ENCODE measurements around the gene KCTD16.

KCTD16 gene

DNA sequence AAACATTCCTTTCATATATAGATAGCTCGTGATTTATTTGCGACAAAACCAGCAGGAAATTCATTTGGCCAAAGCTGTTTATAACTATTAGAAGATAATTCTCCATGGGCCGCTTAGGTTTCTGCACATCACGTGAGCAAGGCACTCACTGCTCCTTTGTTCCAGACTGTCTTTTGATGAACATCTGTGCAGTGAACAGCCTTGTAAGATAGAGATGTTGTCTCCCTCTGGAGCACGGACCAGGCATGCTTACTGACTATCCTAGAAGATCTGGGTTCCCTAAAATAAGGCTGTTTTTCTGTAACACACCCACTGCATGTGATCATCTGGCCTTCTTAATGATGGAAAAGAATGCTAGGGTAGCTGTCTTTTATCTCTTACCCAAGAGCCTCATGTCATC, 31.1 kb upstream of the KCTD16 start:
- Histone ChIP-seq H3K9me3 (ENCODE audit: control insufficient read depth, insufficient read depth, low read depth, low read length) (no peaks in the 10 kb centered on the region), H3K4me1 (ENCODE audit: control insufficient read depth, insufficient read depth, low read length) (no peaks in the 10 kb centered on the region), H3K4me3 (ENCODE audit: low read depth, low read length) (no peak overlapping the region), H3K36me3 (ENCODE audit: control insufficient read depth in 2 of 2, insufficient read depth in 1 of 2, low read length in 2 of 2) (no peaks in the 10 kb centered on the region), H3K27ac (ENCODE audit: extremely low read depth, low read depth, low read length) (no peak overlapping the region)
- POLR2A ChIA-PET, result no interaction called here
- TF ChIP-seq ZNF169 (tag by site-specific recombination; IDR thresholded peaks at IDR 0.05) (no peak), FEZF1 (tag by site-specific recombination; IDR thresholded peaks at IDR 0.05) (peak; percentile 50)
- TF ChIP-seq, protein P1, sequence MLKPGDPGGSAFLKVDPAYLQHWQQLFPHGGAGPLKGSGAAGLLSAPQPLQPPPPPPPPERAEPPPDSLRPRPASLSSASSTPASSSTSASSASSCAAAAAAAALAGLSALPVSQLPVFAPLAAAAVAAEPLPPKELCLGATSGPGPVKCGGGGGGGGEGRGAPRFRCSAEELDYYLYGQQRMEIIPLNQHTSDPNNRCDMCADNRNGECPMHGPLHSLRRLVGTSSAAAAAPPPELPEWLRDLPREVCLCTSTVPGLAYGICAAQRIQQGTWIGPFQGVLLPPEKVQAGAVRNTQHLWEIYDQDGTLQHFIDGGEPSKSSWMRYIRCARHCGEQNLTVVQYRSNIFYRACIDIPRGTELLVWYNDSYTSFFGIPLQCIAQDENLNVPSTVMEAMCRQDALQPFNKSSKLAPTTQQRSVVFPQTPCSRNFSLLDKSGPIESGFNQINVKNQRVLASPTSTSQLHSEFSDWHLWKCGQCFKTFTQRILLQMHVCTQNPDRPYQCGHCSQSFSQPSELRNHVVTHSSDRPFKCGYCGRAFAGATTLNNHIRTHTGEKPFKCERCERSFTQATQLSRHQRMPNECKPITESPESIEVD (tag by site-specific recombination; IDR thresholded peaks at IDR 0.05), result 0 out of 2 replicates have a peak, but pooled peaks have one; percentile 10
- CTCF ChIA-PET, result interaction anchor here (0.7 to 4.6 kb wide), 4 partner anchors 42 to 314 kb away, joined by 3 to 24 read pairs (median 4); no protein-coding TSS in a partner anchor

DNA sequence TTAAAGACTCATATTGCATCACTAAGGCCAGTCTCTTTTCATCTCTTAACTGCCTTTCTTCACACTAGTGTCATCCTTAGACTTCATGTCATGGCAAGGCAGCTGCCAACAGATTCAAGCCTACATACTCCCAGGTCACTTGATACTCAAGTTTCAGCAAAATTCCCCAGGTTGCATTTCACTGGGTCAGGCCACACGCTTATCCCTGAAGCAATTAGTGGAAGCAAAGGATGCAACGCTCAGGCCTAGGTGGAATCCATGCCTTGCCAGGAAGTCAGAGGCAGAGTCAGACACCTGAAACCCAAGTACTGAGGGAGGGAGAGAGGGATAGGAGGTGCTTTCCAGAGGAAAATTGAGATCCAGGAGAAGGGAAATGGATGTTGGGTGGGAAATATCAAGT, 29.1 kb upstream of the KCTD16 start:
- Histone ChIP-seq H3K27ac (ENCODE audit: extremely low read depth, low read depth, low read length) (no peak overlapping the region), H3K36me3 (ENCODE audit: control insufficient read depth in 2 of 2, insufficient read depth in 1 of 2, low read length in 2 of 2) (no peaks in the 10 kb centered on the region), H3K9me3 (ENCODE audit: control insufficient read depth, insufficient read depth, low read depth, low read length) (no peaks in the 10 kb centered on the region), H3K4me1 (ENCODE audit: control insufficient read depth, insufficient read depth, low read length) (peaks cover 11% of the 10 kb centered on the region; the same call in 1 of the 2 replicates), H3K4me3 (ENCODE audit: low read depth, low read length) (no peak overlapping the region)
- ChIA-PET POLR2A (no interaction called here), CTCF (interaction anchor here (0.7 to 4.6 kb wide), 18 partner anchors 8 to 1096 kb away, joined by 3 to 24 read pairs (median 5); no protein-coding TSS in a partner anchor)
- TF ChIP-seq, protein P2, sequence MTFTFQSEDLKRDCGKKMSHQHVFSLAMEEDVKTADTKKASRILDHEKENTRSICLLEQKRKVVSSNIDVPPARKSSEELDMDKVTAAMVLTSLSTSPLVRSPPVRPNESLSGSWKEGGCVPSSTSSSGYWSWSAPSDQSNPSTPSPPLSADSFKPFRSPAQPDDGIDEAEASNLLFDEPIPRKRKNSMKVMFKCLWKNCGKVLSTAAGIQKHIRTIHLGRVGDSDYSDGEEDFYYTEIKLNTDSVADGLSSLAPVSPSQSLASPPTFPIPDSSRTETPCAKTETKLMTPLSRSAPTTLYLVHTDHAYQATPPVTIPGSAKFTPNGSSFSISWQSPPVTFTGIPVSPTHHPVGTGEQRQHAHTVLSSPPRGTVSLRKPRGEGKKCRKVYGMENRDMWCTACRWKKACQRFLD (tag by site-specific recombination; IDR thresholded peaks at IDR 0.05), result no peak
- TF ChIP-seq ZSCAN16 (tag by site-specific recombination; IDR thresholded peaks at IDR 0.05) (no peak), ZNF843 (tag by site-specific recombination; IDR thresholded peaks at IDR 0.05) (no peak), ZNF37A (tag by site-specific recombination; IDR thresholded peaks at IDR 0.05) (no peak), OSR2 (tag by site-specific recombination; IDR thresholded peaks at IDR 0.05) (no peak), ZBTB21 (tag by site-specific recombination; IDR thresholded peaks at IDR 0.05) (no peak), FEZF1 (tag by site-specific recombination; IDR thresholded peaks at IDR 0.05) (no peak), ZNF664 (tag by site-specific recombination; IDR thresholded peaks at IDR 0.05) (no peak), SETDB1 (IDR thresholded peaks at IDR 0.05; ENCODE audit: insufficient read length, low read length) (no peak), TCF7L2 (IDR thresholded peaks at IDR 0.05; ENCODE audit: borderline replicate concordance, low read depth, low read length) (no peak)
- TF ChIP-seq, protein P3, sequence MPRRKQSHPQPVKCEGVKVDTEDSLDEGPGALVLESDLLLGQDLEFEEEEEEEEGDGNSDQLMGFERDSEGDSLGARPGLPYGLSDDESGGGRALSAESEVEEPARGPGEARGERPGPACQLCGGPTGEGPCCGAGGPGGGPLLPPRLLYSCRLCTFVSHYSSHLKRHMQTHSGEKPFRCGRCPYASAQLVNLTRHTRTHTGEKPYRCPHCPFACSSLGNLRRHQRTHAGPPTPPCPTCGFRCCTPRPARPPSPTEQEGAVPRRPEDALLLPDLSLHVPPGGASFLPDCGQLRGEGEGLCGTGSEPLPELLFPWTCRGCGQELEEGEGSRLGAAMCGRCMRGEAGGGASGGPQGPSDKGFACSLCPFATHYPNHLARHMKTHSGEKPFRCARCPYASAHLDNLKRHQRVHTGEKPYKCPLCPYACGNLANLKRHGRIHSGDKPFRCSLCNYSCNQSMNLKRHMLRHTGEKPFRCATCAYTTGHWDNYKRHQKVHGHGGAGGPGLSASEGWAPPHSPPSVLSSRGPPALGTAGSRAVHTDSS (tag by site-specific recombination; IDR thresholded peaks at IDR 0.05), result no peak
- TF ChIP-seq, protein P4, sequence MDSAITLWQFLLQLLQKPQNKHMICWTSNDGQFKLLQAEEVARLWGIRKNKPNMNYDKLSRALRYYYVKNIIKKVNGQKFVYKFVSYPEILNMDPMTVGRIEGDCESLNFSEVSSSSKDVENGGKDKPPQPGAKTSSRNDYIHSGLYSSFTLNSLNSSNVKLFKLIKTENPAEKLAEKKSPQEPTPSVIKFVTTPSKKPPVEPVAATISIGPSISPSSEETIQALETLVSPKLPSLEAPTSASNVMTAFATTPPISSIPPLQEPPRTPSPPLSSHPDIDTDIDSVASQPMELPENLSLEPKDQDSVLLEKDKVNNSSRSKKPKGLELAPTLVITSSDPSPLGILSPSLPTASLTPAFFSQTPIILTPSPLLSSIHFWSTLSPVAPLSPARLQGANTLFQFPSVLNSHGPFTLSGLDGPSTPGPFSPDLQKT (IDR thresholded peaks at IDR 0.05; ENCODE audit: borderline replicate concordance, low read depth, low read length), result no peak

DNA sequence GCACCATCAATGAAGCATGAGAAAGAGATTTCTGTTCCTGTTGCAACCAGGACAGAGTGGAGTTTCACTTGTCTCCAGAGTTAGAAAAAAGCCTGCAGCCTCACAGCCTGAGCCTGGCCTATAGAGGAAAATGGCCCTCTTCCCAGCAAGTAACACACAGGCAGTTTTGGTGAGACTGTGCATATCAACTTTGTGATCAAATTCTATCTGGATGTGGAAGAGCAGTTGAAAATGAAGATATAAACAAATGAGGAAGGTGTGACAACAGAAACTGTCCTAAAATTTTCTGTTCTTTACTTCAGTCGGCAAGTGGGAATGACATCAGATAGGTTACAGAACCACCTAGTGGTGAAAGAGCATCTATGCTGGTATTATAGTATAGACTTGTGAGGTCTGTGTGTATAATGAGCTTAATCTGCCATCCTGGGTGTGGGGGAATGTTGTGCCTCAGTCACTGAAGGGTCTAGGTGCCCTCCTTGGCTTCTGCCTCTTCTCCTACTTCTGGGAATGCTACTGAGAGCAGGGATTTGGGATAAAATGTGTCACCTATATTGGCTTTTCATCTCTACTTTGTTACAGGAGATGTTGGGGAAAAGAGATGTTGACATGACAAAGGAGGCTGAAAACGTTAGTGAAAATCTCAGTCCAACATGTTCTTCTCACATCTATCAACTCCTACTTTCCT, 28.4 kb upstream of the KCTD16 start:
- Histone ChIP-seq H3K36me3 (ENCODE audit: control insufficient read depth in 2 of 2, insufficient read depth in 1 of 2, low read length in 2 of 2) (no peaks in the 10 kb centered on the region), H3K9me3 (ENCODE audit: control insufficient read depth, insufficient read depth, low read depth, low read length) (no peaks in the 10 kb centered on the region), H3K27ac (ENCODE audit: extremely low read depth, low read depth, low read length) (no peak overlapping the region), H3K4me1 (ENCODE audit: control insufficient read depth, insufficient read depth, low read length) (peaks cover 11% of the 10 kb centered on the region; the same call in 1 of the 2 replicates), H3K4me3 (ENCODE audit: low read depth, low read length) (no peak overlapping the region)
- ChIA-PET CTCF (interaction anchor here (0.6 to 4.6 kb wide), 29 partner anchors 9 to 1096 kb away, joined by 3 to 24 read pairs (median 4); no protein-coding TSS in a partner anchor), POLR2A (no interaction called here)
- TF ChIP-seq ZNF791 (tag by site-specific recombination; IDR thresholded peaks at IDR 0.05) (no peak), GLI2 (tag by site-specific recombination; IDR thresholded peaks at IDR 0.05; ENCODE audit: borderline replicate concordance, low read depth) (no peak), ZNF660 (tag by site-specific recombination; IDR thresholded peaks at IDR 0.05) (0 out of 2 replicates have a peak, but pooled peaks have one; percentile 28), TRIM28 (IDR thresholded peaks at IDR 0.05; ENCODE audit: borderline replicate concordance, low read length) (0 out of 2 replicates have a peak, but pooled peaks have one; percentile 24), ZNF654 (tag by site-specific recombination; IDR thresholded peaks at IDR 0.05; ENCODE audit: low read depth) (peak; percentile 91)
- TF ChIP-seq, protein P5, sequence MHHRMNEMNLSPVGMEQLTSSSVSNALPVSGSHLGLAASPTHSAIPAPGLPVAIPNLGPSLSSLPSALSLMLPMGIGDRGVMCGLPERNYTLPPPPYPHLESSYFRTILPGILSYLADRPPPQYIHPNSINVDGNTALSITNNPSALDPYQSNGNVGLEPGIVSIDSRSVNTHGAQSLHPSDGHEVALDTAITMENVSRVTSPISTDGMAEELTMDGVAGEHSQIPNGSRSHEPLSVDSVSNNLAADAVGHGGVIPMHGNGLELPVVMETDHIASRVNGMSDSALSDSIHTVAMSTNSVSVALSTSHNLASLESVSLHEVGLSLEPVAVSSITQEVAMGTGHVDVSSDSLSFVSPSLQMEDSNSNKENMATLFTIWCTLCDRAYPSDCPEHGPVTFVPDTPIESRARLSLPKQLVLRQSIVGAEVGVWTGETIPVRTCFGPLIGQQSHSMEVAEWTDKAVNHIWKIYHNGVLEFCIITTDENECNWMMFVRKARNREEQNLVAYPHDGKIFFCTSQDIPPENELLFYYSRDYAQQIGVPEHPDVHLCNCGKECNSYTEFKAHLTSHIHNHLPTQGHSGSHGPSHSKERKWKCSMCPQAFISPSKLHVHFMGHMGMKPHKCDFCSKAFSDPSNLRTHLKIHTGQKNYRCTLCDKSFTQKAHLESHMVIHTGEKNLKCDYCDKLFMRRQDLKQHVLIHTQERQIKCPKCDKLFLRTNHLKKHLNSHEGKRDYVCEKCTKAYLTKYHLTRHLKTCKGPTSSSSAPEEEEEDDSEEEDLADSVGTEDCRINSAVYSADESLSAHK (tag by site-specific recombination; IDR thresholded peaks at IDR 0.05), result peak; percentile 88
- TF ChIP-seq, protein P6, sequence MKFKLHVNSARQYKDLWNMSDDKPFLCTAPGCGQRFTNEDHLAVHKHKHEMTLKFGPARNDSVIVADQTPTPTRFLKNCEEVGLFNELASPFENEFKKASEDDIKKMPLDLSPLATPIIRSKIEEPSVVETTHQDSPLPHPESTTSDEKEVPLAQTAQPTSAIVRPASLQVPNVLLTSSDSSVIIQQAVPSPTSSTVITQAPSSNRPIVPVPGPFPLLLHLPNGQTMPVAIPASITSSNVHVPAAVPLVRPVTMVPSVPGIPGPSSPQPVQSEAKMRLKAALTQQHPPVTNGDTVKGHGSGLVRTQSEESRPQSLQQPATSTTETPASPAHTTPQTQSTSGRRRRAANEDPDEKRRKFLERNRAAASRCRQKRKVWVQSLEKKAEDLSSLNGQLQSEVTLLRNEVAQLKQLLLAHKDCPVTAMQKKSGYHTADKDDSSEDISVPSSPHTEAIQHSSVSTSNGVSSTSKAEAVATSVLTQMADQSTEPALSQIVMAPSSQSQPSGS (tag by site-specific recombination; IDR thresholded peaks at IDR 0.05; ENCODE audit: low read depth), result 0 out of 2 replicates have a peak, but pooled peaks have one; percentile 38
